ENCODE measurements around the gene PPFIA3.

DNA sequence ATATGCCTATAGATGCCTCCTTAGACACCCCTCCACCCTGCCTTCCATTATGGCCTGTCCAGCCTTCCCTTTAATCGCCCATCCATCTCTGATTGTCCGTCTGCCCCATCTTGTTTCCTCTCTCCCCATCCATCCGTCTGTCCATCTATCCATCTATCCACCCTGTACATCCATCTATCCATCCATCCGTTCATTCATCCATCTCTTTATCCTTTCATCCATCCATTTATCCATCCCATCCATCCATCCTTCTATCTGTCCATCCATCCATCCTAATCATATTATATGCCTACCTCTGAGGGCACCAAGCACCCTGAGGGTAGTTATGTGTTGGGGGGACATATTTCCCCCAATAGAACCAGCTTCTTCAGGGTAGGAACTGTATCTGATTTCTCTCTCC, 61.3 kb downstream of the PPFIA3 start:
- TF ChIP-seq, protein P1, sequence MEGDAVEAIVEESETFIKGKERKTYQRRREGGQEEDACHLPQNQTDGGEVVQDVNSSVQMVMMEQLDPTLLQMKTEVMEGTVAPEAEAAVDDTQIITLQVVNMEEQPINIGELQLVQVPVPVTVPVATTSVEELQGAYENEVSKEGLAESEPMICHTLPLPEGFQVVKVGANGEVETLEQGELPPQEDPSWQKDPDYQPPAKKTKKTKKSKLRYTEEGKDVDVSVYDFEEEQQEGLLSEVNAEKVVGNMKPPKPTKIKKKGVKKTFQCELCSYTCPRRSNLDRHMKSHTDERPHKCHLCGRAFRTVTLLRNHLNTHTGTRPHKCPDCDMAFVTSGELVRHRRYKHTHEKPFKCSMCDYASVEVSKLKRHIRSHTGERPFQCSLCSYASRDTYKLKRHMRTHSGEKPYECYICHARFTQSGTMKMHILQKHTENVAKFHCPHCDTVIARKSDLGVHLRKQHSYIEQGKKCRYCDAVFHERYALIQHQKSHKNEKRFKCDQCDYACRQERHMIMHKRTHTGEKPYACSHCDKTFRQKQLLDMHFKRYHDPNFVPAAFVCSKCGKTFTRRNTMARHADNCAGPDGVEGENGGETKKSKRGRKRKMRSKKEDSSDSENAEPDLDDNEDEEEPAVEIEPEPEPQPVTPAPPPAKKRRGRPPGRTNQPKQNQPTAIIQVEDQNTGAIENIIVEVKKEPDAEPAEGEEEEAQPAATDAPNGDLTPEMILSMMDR (conservative IDR thresholded peaks at IDR 0.05 in 1 of 2, IDR thresholded peaks at IDR 0.05 in 1 of 2; ENCODE audit: low read depth in 1 of 2, low read length in 2 of 2), result no peak
- no peak for TF ChIP-seq EZH2 (IDR thresholded peaks at IDR 0.05; ENCODE audit: low read length, missing control alignments)

Data from fibroblast of lung (primary cell).